Epidermal melanocyte (primary cell): Measurements from ENCODE around the gene C18orf54.
"Not testable (repeated sequence)": the region's sequence is repeated elsewhere in the genome, so short reads cannot be mapped to it uniquely, and the experiment has no call there.

Source experiments
- DNase-seq: peaks from one replicate; pipeline ENCODE4 v3.0.0; 2011; ENCODE audit warnings: low spot score; ENCODE audit not compliant: insufficient read length

C18orf54 gene

GRCh38 chr18:54386800-54387495, 29.2 kb downstream of the C18orf54 start:
- DNase-seq: not testable (repeated sequence)

- DNase-seq: no peak
These were observed 29.9 kb downstream of the C18orf54 start for GRCh38 chr18:54387631-54388030.

GRCh38 chr18:54388203-54389142, 30.8 kb downstream of the C18orf54 start:
- no peak for DNase-seq

GRCh38 chr18:54389143-54389505, 31.4 kb downstream of the C18orf54 start:
- no peak for DNase-seq

GRCh38 chr18:54390838-54391237, 33.1 kb downstream of the C18orf54 start:
- no peak for DNase-seq

GRCh38 chr18:54392543-54393023, 34.9 kb downstream of the C18orf54 start:
- DNase-seq: peak; percentile 63

- no peak for DNase-seq
These were observed 36.1 kb downstream of the C18orf54 start for GRCh38 chr18:54393648-54394294.

- no peak for DNase-seq
These were observed 39.1 kb downstream of the C18orf54 start for GRCh38 chr18:54396760-54397159.

- DNase-seq: no peak
These were observed 47.6 kb downstream of the C18orf54 start for GRCh38 chr18:54405290-54405689.

- DNase-seq: no peak
These were observed 54.1 kb downstream of the C18orf54 start for GRCh38 chr18:54411781-54412180.

- DNase-seq: no peak
These were observed 57.4 kb downstream of the C18orf54 start for GRCh38 chr18:54415086-54415485.

GRCh38 chr18:54416436-54416835, 58.7 kb downstream of the C18orf54 start:
- no peak for DNase-seq

- no peak for DNase-seq
These were observed 66.1 kb downstream of the C18orf54 start for GRCh38 chr18:54423831-54424230.

- DNase-seq: no peak
These were observed 68.5 kb downstream of the C18orf54 start for GRCh38 chr18:54426085-54426665.
